Loucy (cell line): Measurements from ENCODE around the gene LIN37.

Experiments
- CTCF ChIP-seq: fragments of 200-600 bp; sonication (generic); conservative IDR thresholded peaks from 2 replicates; pipeline ENCODE4 v1.5.1; 2014; ENCODE audit warnings: mild to moderate bottlenecking, antibody characterized with exemption, low read length
- EZH2phosphoT487 ChIP-seq: fragments of 200-600 bp; IDR thresholded peaks from 2 replicates; pipeline ENCODE4 v1.6.1; 2018; ENCODE audit warnings: antibody characterized with exemption, mild to moderate bottlenecking, moderate library complexity, borderline replicate concordance

DNA sequence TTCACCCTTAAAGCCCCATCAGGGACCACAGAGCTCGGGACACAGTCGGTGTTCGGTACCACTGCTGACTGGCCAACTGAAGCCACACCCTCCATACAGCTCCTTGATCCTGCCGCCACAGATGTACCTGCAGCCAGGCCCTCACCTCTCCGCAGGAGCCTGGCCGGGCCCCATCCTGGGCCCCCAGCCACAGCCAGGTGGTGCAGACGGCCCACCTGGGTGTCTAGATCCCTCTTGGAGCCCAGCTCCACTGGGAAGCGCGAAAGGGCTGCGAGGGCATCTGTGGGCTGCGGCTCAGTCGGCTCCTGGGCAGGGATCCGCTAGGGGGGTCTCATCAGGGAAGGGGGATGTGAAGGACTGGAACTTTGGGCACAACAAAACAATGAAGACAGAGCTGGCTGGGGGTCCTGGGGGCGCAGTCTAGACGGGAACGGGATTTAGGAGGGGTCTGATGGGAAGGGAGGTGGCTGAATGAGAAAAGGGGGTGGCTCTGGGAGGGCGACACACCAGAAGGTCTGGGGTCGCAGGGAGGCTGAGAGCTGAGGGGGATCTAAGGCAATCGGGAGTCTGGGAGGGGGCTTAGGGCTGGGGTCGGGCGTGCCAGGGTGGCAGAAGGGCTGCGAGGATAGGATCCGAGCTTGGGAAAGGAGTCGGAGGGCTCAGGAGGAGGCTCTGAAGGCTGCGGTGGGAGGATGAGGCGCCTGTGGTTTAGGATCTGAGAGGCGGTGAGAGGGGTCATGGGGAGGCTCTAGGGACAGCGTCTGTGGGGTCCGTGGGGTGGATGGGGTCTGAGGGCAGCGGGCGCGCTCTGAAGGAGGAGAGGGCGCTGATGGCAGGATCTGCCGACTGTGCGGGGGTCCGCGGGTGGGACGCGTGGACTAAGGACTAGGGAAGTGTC lies 48.5 kb downstream of the LIN37 start:
- TF ChIP-seq CTCF (no peak), EZH2phosphoT487 (no peak)
